HEK293T (cell line): ENCODE measurements around the gene HMBS.

Experiments used
- BHLHE40 ChIP-seq: fragments of 450-650 bp; IDR thresholded peaks from 2 replicates; pipeline ENCODE4 v1.6.1; 2016; ENCODE audit warnings: mild to moderate bottlenecking, moderate library complexity, borderline replicate concordance
- CTBP1 ChIP-seq: fragments of 450-650 bp; IDR thresholded peaks from 2 replicates; pipeline ENCODE4 v1.6.1; 2016; ENCODE audit warnings: borderline replicate concordance
- ELF4 ChIP-seq: fragments of 450-650 bp; IDR thresholded peaks from 2 replicates; pipeline ENCODE4 v1.6.1; 2017; ENCODE audit warnings: antibody characterized with exemption
- SP1 ChIP-seq: fragments of 450-650 bp; IDR thresholded peaks from 2 replicates; pipeline ENCODE4 v1.6.1; 2017
- SUZ12 ChIP-seq: fragments of 450-650 bp; IDR thresholded peaks from 2 replicates; pipeline ENCODE4 v1.6.1; 2016; ENCODE audit warnings: mild to moderate bottlenecking

GRCh38 chr11:119115484-119116234 is 31.0 kb downstream of the HMBS start:
- no peak for TF ChIP-seq SUZ12
- no peak for TF ChIP-seq BHLHE40
- no peak for TF ChIP-seq SP1
- no peak for TF ChIP-seq CTBP1
- TF ChIP-seq ELF4: no peak
